NCI-H1092 treated with DMSO at 0.1 percent for 48 hours (cell line): ENCODE results near the gene BTG2.

ENCODE experiments used
- DNase-seq: peaks from one replicate; lab custom pipeline; 2025; lab: John Stamatoyannopoulos, UW

Gene BTG2

GRCh38 chr1:203276408-203276807 lies 28.9 kb upstream of the BTG2 start:
- no peak for DNase-seq

- DNase-seq, result peak; percentile 74
Measured at GRCh38 chr1:203276916-203277545, 28.3 kb upstream of the BTG2 start.

- DNase-seq, result peak; percentile 90
Measured at GRCh38 chr1:203278082-203278884, 27.0 kb upstream of the BTG2 start.

- no peak for DNase-seq
Measured at GRCh38 chr1:203278885-203279406, 26.4 kb upstream of the BTG2 start.

- DNase-seq, result no peak
Measured at GRCh38 chr1:203280061-203280460, 25.3 kb upstream of the BTG2 start.

GRCh38 chr1:203281033-203281432 lies 24.3 kb upstream of the BTG2 start:
- DNase-seq, result no peak

GRCh38 chr1:203281851-203282661 lies 23.3 kb upstream of the BTG2 start:
- DNase-seq, result no peak

GRCh38 chr1:203282720-203283542 lies 22.4 kb upstream of the BTG2 start:
- DNase-seq, result peak; percentile 63

GRCh38 chr1:203283597-203283996 lies 21.7 kb upstream of the BTG2 start:
- DNase-seq, result no peak

- no peak for DNase-seq
Measured at GRCh38 chr1:203284411-203285123, 20.8 kb upstream of the BTG2 start.

- no peak for DNase-seq
Measured at GRCh38 chr1:203286161-203286984, 18.9 kb upstream of the BTG2 start.

- peak; percentile 56 for DNase-seq
Measured at GRCh38 chr1:203287109-203287893, 18.0 kb upstream of the BTG2 start.

- DNase-seq, result no peak
Measured at GRCh38 chr1:203287898-203288297, 17.4 kb upstream of the BTG2 start.

- DNase-seq, result peak; percentile 27
Measured at GRCh38 chr1:203288400-203288799, 16.9 kb upstream of the BTG2 start.

- no peak for DNase-seq
Measured at GRCh38 chr1:203289281-203289981, 15.9 kb upstream of the BTG2 start.

GRCh38 chr1:203289982-203290260 lies 15.4 kb upstream of the BTG2 start:
- DNase-seq, result no peak

GRCh38 chr1:203290261-203291089 lies 14.8 kb upstream of the BTG2 start:
- peak; percentile 98 for DNase-seq
